ENCODE results near the gene AVPR1A. TPM values are rescaled to one million over a fixed set of nuclear protein-coding genes. Genes with fewer than 3 reads are reported as not detected.
"Not testable (repeated sequence)": the region's sequence is repeated elsewhere in the genome, so short reads cannot be mapped to it uniquely, and the experiment has no call there.

AVPR1A gene
- total and polyA plus RNA-seq, 2 donors (not counting 1 experiment from before 2014, with no cell fraction given), result not detected

- Histone ChIP-seq H3K4me1 (ENCODE audit: control insufficient read depth in 2 of 2, insufficient read depth in 2 of 2, low read length in 2 of 2) (no peaks in the 10 kb centered on the region), H2AFZ (ENCODE audit: insufficient read depth, low read depth, low read length, poor library complexity, severe bottlenecking) (no peak overlapping the region), H3K79me2 (ENCODE audit: control insufficient read depth, insufficient read depth, low read length) (no peaks in the 10 kb centered on the region), H3K9me3 (ENCODE audit: control extremely low read depth in 1 of 3, control insufficient read depth in 2 of 3, insufficient read depth in 1 of 3, low read length in 2 of 3) (peaks cover 0 to 4% (median 0%) of the 10 kb centered on the region in 3 donors), H3K9ac (ENCODE audit: low read length) (no peak overlapping the region), H3K27me3 (replicated peaks in 1 of 4; ENCODE audit: control extremely low read depth in 1 of 4, control insufficient read depth in 3 of 4, insufficient read depth in 4 of 4, low read length in 3 of 4) (no peaks in the 10 kb centered on the region), H3K4me3 (ENCODE audit: control extremely low read depth in 1 of 5, extremely low read depth in 1 of 5, insufficient read depth in 1 of 5, low read depth in 2 of 5, low read length in 4 of 5) (no peak overlapping the region), H3K4me2 (replicated peaks; ENCODE audit: low read depth, low read length, poor library complexity, severe bottlenecking) (no peak overlapping the region), H3K27ac (ENCODE audit: low read length in 2 of 2) (no peak overlapping the region), H3K36me3 (replicated peaks in 1 of 2; ENCODE audit: control extremely low read depth in 1 of 2, control insufficient read depth in 1 of 2, extremely low read depth in 1 of 2, insufficient read depth in 2 of 2, low read length in 1 of 2) (no peaks in the 10 kb centered on the region), H4K20me1 (ENCODE audit: control insufficient read depth, insufficient read depth, low read length, poor library complexity, severe bottlenecking) (no peaks in the 10 kb centered on the region)
- intact Hi-C loops (cut with micrococcal nuclease), result no loop called here
- no peak for DNase-seq
- no peak for TF ChIP-seq CTCF (IDR thresholded peaks at IDR 0.05)
- no peak for TF ChIP-seq EZH2 (IDR thresholded peaks at IDR 0.05; ENCODE audit: borderline replicate concordance, insufficient read depth, low read depth, low read length, poor library complexity, severe bottlenecking)
- no peak for ATAC-seq (ENCODE audit: low read depth)
- POLR2A ChIA-PET, result no interaction called here
- CTCF ChIA-PET, result no interaction called here
- H3K9me3 Mint-ChIP-seq (ENCODE audit: insufficient read depth), result no peaks in the 10 kb centered on the region
- H3K4me3 Mint-ChIP-seq, result no peak overlapping the region
- no peaks in the 10 kb centered on the region for H3K4me1 Mint-ChIP-seq
- H3K27me3 Mint-ChIP-seq, result no peaks in the 10 kb centered on the region
- H3K27ac Mint-ChIP-seq, result no peak overlapping the region
These were observed 19.3 kb upstream of the AVPR1A start for GRCh38 chr12:63170321-63170720.

- CTCF ChIA-PET; H3K9me3 ChIP-seq (ENCODE audit: control extremely low read depth in 1 of 3, control insufficient read depth in 2 of 3, insufficient read depth in 1 of 3, low read length in 2 of 3); H3K9me3 Mint-ChIP-seq (ENCODE audit: insufficient read depth); H3K4me1 Mint-ChIP-seq; H3K9ac ChIP-seq (ENCODE audit: low read length); H3K4me2 ChIP-seq (replicated peaks; ENCODE audit: low read depth, low read length, poor library complexity, severe bottlenecking); H3K79me2 ChIP-seq (ENCODE audit: control insufficient read depth, insufficient read depth, low read length); H3K36me3 ChIP-seq (replicated peaks in 1 of 2; ENCODE audit: control extremely low read depth in 1 of 2, control insufficient read depth in 1 of 2, extremely low read depth in 1 of 2, insufficient read depth in 2 of 2, low read length in 1 of 2); H3K4me3 Mint-ChIP-seq; DNase-seq; intact Hi-C loops (cut with micrococcal nuclease); H3K4me1 ChIP-seq (ENCODE audit: control insufficient read depth in 2 of 2, insufficient read depth in 2 of 2, low read length in 2 of 2); H2AFZ ChIP-seq (ENCODE audit: insufficient read depth, low read depth, low read length, poor library complexity, severe bottlenecking); H3K27ac ChIP-seq (ENCODE audit: low read length in 2 of 2); H3K27me3 Mint-ChIP-seq; ATAC-seq (ENCODE audit: low read depth); POLR2A ChIA-PET; H4K20me1 ChIP-seq (ENCODE audit: control insufficient read depth, insufficient read depth, low read length, poor library complexity, severe bottlenecking); H3K27me3 ChIP-seq (replicated peaks in 1 of 4; ENCODE audit: control extremely low read depth in 1 of 4, control insufficient read depth in 3 of 4, insufficient read depth in 4 of 4, low read length in 3 of 4); H3K27ac Mint-ChIP-seq; H3K4me3 ChIP-seq (ENCODE audit: control extremely low read depth in 1 of 5, extremely low read depth in 1 of 5, insufficient read depth in 1 of 5, low read depth in 2 of 5, low read length in 4 of 5): not testable (repeated sequence)
- WGBS (ENCODE audit: insufficient coverage), result 82% methylated on average over 6 of the region's 6 CpGs
These were observed 16.7 kb upstream of the AVPR1A start for GRCh38 chr12:63167741-63168140.

Measured in B cell (primary cell).